IMR-90 (cell line): ENCODE data around the gene SERPINB3. TPM values are rescaled to one million over a fixed set of nuclear protein-coding genes. Genes with fewer than 3 reads are reported as not detected.

ENCODE experiments used
- ATAC-seq: fragments of 200-7000 bp; cut with Tn5 transposase; 2 replicates; pipeline ENCODE4 v1.9.1; 2020; ENCODE audit warnings: low read depth, mild to moderate bottlenecking, moderate library complexity
- BruUV-seq: library from RNA; stranded (reverse); fragments of 400-500 nt; replicated peaks from 2 replicates; lab custom pipeline; 2021; lab: Mats Ljungman, UMichigan
- CTCF ChIA-PET: fragments of 300-600 bp; formaldehyde crosslinking; extraction: SDS; loops from one replicate; lab custom pipeline; 2021; ENCODE audit warnings: antibody characterized with exemption; lab: Yijun Ruan, JAX
- POLR2A ChIA-PET: fragments of 300-600 bp; sonication (Branson Sonifier 250); formaldehyde crosslinking; loops from one replicate; lab custom pipeline; 2022; ENCODE audit warnings: antibody characterized with exemption; ENCODE audit not compliant: unreplicated experiment; lab: Charles Lee
- DNase-seq: peaks from one replicate; pipeline ENCODE4 v3.0.0; 2013
- H2AFZ ChIP-seq: replicated peaks from 2 replicates; pipeline ENCODE3; 2013; ENCODE audit warnings: low read length, mild to moderate bottlenecking; ENCODE audit not compliant: poor library complexity
- H2AK5ac ChIP-seq: 2 replicates; pipeline ENCODE4 v1.6.1; 2013; ENCODE audit warnings: low read depth, low read length, inconsistent platforms
- H2AK9ac ChIP-seq: replicated peaks from 2 replicates; pipeline ENCODE3; 2013; ENCODE audit warnings: mild to moderate bottlenecking, low read depth, low read length, moderate library complexity; ENCODE audit not compliant: poor library complexity
- H2BK120ac ChIP-seq: 2 replicates; pipeline ENCODE4 v1.6.1; 2013; ENCODE audit warnings: low read depth, low read length, inconsistent platforms
- H2BK15ac ChIP-seq: 3 replicates; pipeline ENCODE4 v1.6.1; 2013; ENCODE audit warnings: low read depth, low read length, inconsistent platforms
- H2BK20ac ChIP-seq: 2 replicates; pipeline ENCODE4 v1.6.1; 2013; ENCODE audit warnings: low read depth, mild to moderate bottlenecking, inconsistent platforms, low read length, moderate library complexity
- H2BK5ac ChIP-seq: 2 replicates; pipeline ENCODE4 v1.6.1; 2013; ENCODE audit warnings: mild to moderate bottlenecking, low read depth, low read length, inconsistent platforms; ENCODE audit not compliant: poor library complexity, severe bottlenecking
- H3K14ac ChIP-seq: replicated peaks from 2 replicates; pipeline ENCODE4 v1.6.1; 2013; ENCODE audit warnings: low read depth, low read length, inconsistent platforms
- H3K18ac ChIP-seq: 2 replicates; pipeline ENCODE4 v1.6.1; 2013; ENCODE audit warnings: low read depth, low read length, control low read depth
- H3K23ac ChIP-seq: 2 replicates; pipeline ENCODE4 v1.6.1; 2013; ENCODE audit warnings: low read depth, low read length, inconsistent platforms
- H3K27ac ChIP-seq: 2 replicates; pipeline ENCODE4 v1.5.1; 2013; ENCODE audit warnings: mild to moderate bottlenecking, control low read depth, low read length; ENCODE audit not compliant: insufficient read depth
- H3K27me3 ChIP-seq: 2 replicates; pipeline ENCODE4 v1.6.1; 2013; ENCODE audit warnings: low read length; ENCODE audit not compliant: control insufficient read depth, insufficient read depth
- H3K36me3 ChIP-seq: 2 replicates; pipeline ENCODE4 v1.6.1; 2013; ENCODE audit warnings: low read length, mixed read lengths; ENCODE audit not compliant: control insufficient read depth, insufficient read depth
- H3K4ac ChIP-seq: 2 replicates; pipeline ENCODE4 v1.6.1; 2013; ENCODE audit warnings: low read depth, low read length, inconsistent platforms
- H3K4me1 ChIP-seq: 2 replicates; pipeline ENCODE4 v1.6.1; 2013; ENCODE audit warnings: low read length, mixed read lengths; ENCODE audit not compliant: control insufficient read depth, insufficient read depth
- H3K4me2 ChIP-seq: 2 replicates; pipeline ENCODE4 v1.6.1; 2013; ENCODE audit warnings: low read depth, mild to moderate bottlenecking, control low read depth, low read length, moderate library complexity
- H3K4me3 ChIP-seq: 2 replicates; pipeline ENCODE4 v1.5.1; 2013; ENCODE audit warnings: low read depth, mild to moderate bottlenecking, control low read depth, low read length, moderate library complexity; ENCODE audit not compliant: insufficient read depth
- H3K56ac ChIP-seq: 2 replicates; pipeline ENCODE4 v1.6.1; 2013; ENCODE audit warnings: low read length, inconsistent platforms; ENCODE audit not compliant: insufficient read depth; ENCODE audit errors: extremely low read depth
- H3K79me1 ChIP-seq, 2 experiments: 2 replicates each; pipeline ENCODE4 v1.6.1; 2013; ENCODE audit warnings: low read length in 2 of 2, inconsistent platforms in 1 of 2, low read depth in 1 of 2
- H3K9ac ChIP-seq: 2 replicates; pipeline ENCODE4 v1.6.1; 2013; ENCODE audit warnings: low read depth, low read length, control low read depth
- H3K9me1 ChIP-seq: 2 replicates; pipeline ENCODE4 v1.6.1; 2013; ENCODE audit warnings: low read length, inconsistent platforms; ENCODE audit not compliant: insufficient read depth
- H3K9me3 ChIP-seq: 2 replicates; pipeline ENCODE4 v1.6.1; 2013; ENCODE audit warnings: low read length; ENCODE audit not compliant: control insufficient read depth, insufficient read depth
- H4K20me1 ChIP-seq: 2 replicates; pipeline ENCODE4 v1.6.1; 2013; ENCODE audit warnings: low read length, inconsistent platforms; ENCODE audit not compliant: insufficient read depth
- H4K5ac ChIP-seq: 2 replicates; pipeline ENCODE4 v1.6.1; 2013; ENCODE audit warnings: mild to moderate bottlenecking, low read depth, low read length, control low read depth
- H4K8ac ChIP-seq, 2 experiments: 2 replicates each; pipeline ENCODE4 v1.6.1; 2013; ENCODE audit warnings: low read depth in 2 of 2, low read length in 2 of 2, control low read depth in 1 of 2, inconsistent platforms in 1 of 2
- H4K91ac ChIP-seq: 2 replicates; pipeline ENCODE4 v1.6.1; 2013; ENCODE audit warnings: low read depth, low read length, inconsistent platforms; ENCODE audit not compliant: insufficient read depth
- CEBPB ChIP-seq: IDR thresholded peaks from 2 replicates; pipeline ENCODE4 v1.6.1; 2012; ENCODE audit warnings: low read depth, low read length, improper control_type of control experiment
- MAFK ChIP-seq: IDR thresholded peaks from 2 replicates; pipeline ENCODE4 v1.6.1; 2012; ENCODE audit warnings: low read depth, low read length, improper control_type of control experiment
- MAZ ChIP-seq: IDR thresholded peaks from 2 replicates; pipeline ENCODE4 v1.6.1; 2012; ENCODE audit warnings: low read depth, mild to moderate bottlenecking, low read length, improper control_type of control experiment, moderate library complexity, borderline replicate concordance
- MXI1 ChIP-seq: IDR thresholded peaks from 2 replicates; pipeline ENCODE4 v1.6.1; 2012; ENCODE audit warnings: low read depth, mild to moderate bottlenecking, low read length, moderate library complexity, borderline replicate concordance
- NFE2L2 ChIP-seq: fragments of 150-350 bp; IDR thresholded peaks from 2 replicates; pipeline ENCODE4 v1.6.1; 2016; ENCODE audit warnings: low read depth, mild to moderate bottlenecking, low read length
- POLR2A ChIP-seq: IDR thresholded peaks from 2 replicates; pipeline ENCODE4 v1.6.1; 2012; ENCODE audit warnings: mild to moderate bottlenecking, low read depth, low read length
- SMC3 ChIP-seq: fragments of 150-350 bp; IDR thresholded peaks from 2 replicates; pipeline ENCODE4 v1.6.1; 2016; ENCODE audit warnings: low read depth, mild to moderate bottlenecking, antibody characterized with exemption, low read length, moderate library complexity
- WGBS, 2 experiments: methylation state at CpG; one replicate each; pipeline versions ENCODE4 v1.1.5 to v1.1.7; 2013; ENCODE audit warnings: missing lambda C conversion rate in 2 of 2; ENCODE audit not compliant: insufficient read length in 1 of 2; ENCODE audit errors: extremely low coverage in 2 of 2; 5-methylcytosine and 5-hydroxymethylcytosine counted together
- dilution Hi-C: fragments of 300-500 bp; cut with HindIII; formaldehyde crosslinking; loops from one replicate; pipeline ENCODE4 v1.14.3; 2018; ENCODE audit warnings: low sequenced_read_pairs; ENCODE audit not compliant: unreplicated experiment
- in situ Hi-C: fragments of 300-500 bp; cut with MboI; formaldehyde crosslinking; loops from 3 replicates; pipeline ENCODE4 v1.14.3; 2019; ENCODE audit warnings: low sequenced_read_pairs, inconsistent platforms, mixed read lengths
- intact Hi-C: fragments of 100-400 bp; cut with micrococcal nuclease; formaldehyde crosslinking; loops from 2 replicates; pipeline ENCODE4 v1.10.0; 2022
- polyA plus RNA-seq, 3 experiments: library from polyadenylated mRNA; depleted of rRNA; stranded (reverse); fragments of >200 nt; gene quantifications; 2 replicates each; pipeline ENCODE4 v1.2.3, GENCODE V29; 2012; ENCODE audit warnings: low replicate concordance in 1 of 3
- total RNA-seq: library from RNA; depleted of rRNA; stranded (reverse); fragments of >200 nt; gene quantifications from 2 replicates; pipeline ENCODE4 v1.2.3, GENCODE V29; 2012

Gene SERPINB3
- total and polyA plus RNA-seq, 2 of the 4 experiments (the other 2 are of a cell fraction), result not detected

DNA sequence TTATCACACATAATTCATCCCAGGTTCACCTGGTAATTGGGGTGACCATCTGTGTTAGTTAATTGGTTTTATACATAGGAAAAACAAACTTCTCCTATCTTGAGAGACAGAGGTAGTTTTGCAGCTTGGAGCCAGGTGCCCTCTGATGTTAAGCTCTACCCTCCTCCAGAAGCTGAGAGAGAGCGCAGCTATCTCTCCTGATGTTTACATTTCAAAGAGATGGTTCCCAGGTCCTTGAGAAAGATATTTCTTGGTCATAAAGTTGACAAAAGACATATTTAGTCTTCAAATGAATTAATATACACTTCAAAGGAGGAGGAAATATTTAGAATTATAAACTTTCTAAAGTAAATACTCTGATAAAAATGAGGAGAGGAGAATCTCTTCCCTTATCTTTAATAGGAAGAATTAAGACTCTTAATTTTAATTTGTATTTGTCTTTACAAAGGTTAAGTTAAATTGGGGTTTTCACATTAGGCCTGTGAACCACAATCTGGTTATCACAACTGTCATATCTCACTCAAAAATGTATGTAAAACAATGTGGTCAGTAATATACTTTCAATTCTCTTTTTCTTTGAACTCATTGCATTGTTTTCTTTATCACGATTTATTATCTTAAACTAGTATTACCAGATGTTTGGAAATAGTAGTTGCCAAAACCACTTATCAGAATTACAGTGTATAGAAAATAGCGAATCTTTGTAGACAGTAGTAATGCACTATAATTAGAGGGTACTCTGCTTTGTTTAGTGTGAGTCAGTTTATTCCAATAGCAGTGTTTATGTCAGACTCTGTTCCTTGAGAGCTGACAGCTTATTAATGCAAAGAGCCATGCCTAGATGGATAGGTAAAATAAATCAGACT lies 44.4 kb downstream of the SERPINB3 start:
- Histone ChIP-seq H3K9me3 (no peaks in the 10 kb centered on the region), H3K4me2 (no peak overlapping the region), H2BK120ac (no peak overlapping the region), H3K9me1 (no peaks in the 10 kb centered on the region), H2BK20ac (no peak overlapping the region), H4K8ac (no peak overlapping the region), H3K4me3 (no peak overlapping the region), H3K56ac (no peak overlapping the region), H2BK5ac (no peak overlapping the region), H2BK15ac (no peak overlapping the region), H3K23ac (no peak overlapping the region), H3K14ac (no peak overlapping the region), H3K9ac (no peak overlapping the region), H4K20me1 (no peaks in the 10 kb centered on the region), H3K4me1 (no peaks in the 10 kb centered on the region), H3K4ac (no peak overlapping the region), H2AK5ac (no peak overlapping the region), H3K36me3 (no peaks in the 10 kb centered on the region), H2AFZ (no peak overlapping the region), H4K5ac (no peak overlapping the region), H3K27me3 (no peaks in the 10 kb centered on the region; the same call in 1 of the 2 replicates), H4K91ac (no peak overlapping the region), H2AK9ac (no peak overlapping the region), H3K27ac (no peak overlapping the region), H3K18ac (no peak overlapping the region), H3K79me1 (no peaks in the 10 kb centered on the region)
- DNase-seq, result no peak
- no peak for ATAC-seq
- WGBS, 2 experiments, result no CpG with 5 or more reads among the region's 3 CpGs
- dilution Hi-C loops, result no loop called here
- ChIA-PET CTCF (no interaction called here), POLR2A (no interaction called here)
- in situ Hi-C loops, result no loop called here
- intact Hi-C loops, result no loop called here
- no peak for TF ChIP-seq POLR2A
- TF ChIP-seq SMC3, result no peak
- TF ChIP-seq MXI1, result no peak
- TF ChIP-seq MAZ, result no peak
- TF ChIP-seq MAFK, result no peak
- no peak for TF ChIP-seq NFE2L2
- no peak for TF ChIP-seq CEBPB
- no TSS peak for BruUV-seq
